NCI-H1436 treated with DMSO at 0.1 percent for 48 hours (cell line): Measurements from ENCODE around the gene DMWD.
A peak's percentile ranks its signal among the peaks of the same experiment; 100 is the strongest.

Source experiments
- DNase-seq: peaks from one replicate; lab custom pipeline; 2025; lab: John Stamatoyannopoulos, UW

The DMWD gene

GRCh38 chr19:45785781-45786532 lies 6.7 kb downstream of the DMWD start:
- no peak for DNase-seq

GRCh38 chr19:45785097-45785496 lies 7.5 kb downstream of the DMWD start:
- DNase-seq: no peak

- DNase-seq: no peak
These were observed 8.5 kb downstream of the DMWD start for GRCh38 chr19:45784096-45784495.

- no peak for DNase-seq
These were observed 9.5 kb downstream of the DMWD start for GRCh38 chr19:45782820-45783785.

GRCh38 chr19:45782162-45782691 lies 10.4 kb downstream of the DMWD start, which contains the start of gene DMPK:
Gene DMPK, minus strand, starts transcription at chr19:45782490. Its CDS starts 138 bp downstream, at chr19:45782352.
- DNase-seq: no peak

GRCh38 chr19:45781214-45782161 lies 11.2 kb downstream of the DMWD start:
- peak; percentile 36 for DNase-seq

GRCh38 chr19:45780448-45781213 lies 12.0 kb downstream of the DMWD start:
- no peak for DNase-seq

- no peak for DNase-seq
These were observed 12.5 kb downstream of the DMWD start for GRCh38 chr19:45780146-45780447.

- DNase-seq: peak; percentile 52
These were observed 13.2 kb downstream of the DMWD start for GRCh38 chr19:45779231-45780145.

GRCh38 chr19:45778010-45778661 lies 14.5 kb downstream of the DMWD start:
- no peak for DNase-seq

- no peak for DNase-seq
These were observed 15.2 kb downstream of the DMWD start for GRCh38 chr19:45777395-45777961.

- no peak for DNase-seq
These were observed 17.9 kb downstream of the DMWD start for GRCh38 chr19:45774765-45775164.

GRCh38 chr19:45773384-45773783 lies 19.3 kb downstream of the DMWD start:
- no peak for DNase-seq

- no peak for DNase-seq
These were observed 19.7 kb downstream of the DMWD start for GRCh38 chr19:45772912-45773311.

GRCh38 chr19:45772130-45772840 lies 20.4 kb downstream of the DMWD start:
- DNase-seq: no peak

- DNase-seq: no peak
These were observed 21.2 kb downstream of the DMWD start for GRCh38 chr19:45771311-45771933.

- peak; percentile 91 for DNase-seq
These were observed 22.2 kb downstream of the DMWD start for GRCh38 chr19:45770192-45771101.
